Stimulated activated CD4-positive, alpha-beta T cell treated with anti-CD3 and anti-CD28 coated beads, Interleukin-4, amount 100 ng/mL, for 1 hour (primary cell): ENCODE measurements around the gene SLC25A23.
"Not testable (repeated sequence)": the region's sequence is repeated elsewhere in the genome, so short reads cannot be mapped to it uniquely, and the experiment has no call there.

Experiments used
- DNase-seq: peaks from one replicate; pipeline ENCODE4 v3.0.0-alpha.2; 2020

The SLC25A23 gene

DNA sequence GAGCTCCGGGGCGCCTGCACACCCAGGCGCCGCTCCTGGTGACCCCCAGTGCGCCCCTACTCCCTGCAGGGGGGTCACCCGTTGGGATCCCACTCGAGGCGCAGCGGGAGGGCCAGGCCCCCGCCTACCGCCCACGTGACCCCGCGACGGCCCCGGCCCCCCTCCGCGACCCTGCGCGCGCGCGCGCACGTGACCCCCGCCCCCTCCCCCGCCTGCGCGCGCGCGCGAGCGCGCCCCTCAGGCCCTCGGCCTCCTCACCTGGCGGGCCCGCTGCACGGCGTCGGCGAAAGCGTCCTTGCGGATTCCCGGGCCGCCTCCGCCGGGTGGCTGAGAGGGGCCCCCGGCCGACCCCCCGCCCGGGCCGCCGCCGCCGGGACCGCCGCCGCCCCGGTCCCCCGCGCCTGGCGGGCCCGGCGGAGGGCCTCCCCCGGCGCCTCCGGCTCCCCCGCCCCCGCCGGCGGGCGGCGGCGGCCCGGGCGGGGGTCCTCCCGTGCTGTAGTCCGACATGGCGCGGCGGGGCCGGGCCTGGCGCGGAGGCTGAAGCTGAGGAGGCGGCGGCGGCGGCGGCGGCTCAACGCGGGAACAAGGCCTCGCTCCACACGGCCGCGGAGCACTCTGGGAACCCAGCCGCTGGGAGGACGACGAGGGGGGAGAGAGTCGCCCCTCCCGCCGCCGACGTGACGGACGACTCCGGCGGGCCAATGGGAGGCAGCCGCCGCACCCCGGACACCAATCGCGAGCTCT is 35.2 kb downstream of the SLC25A23 start, which contains the start of gene KHSRP:
KHSRP (minus strand) TSS at position 617 of the 744 bp plus-strand sequence; CDS start at position 507, 110 bp downstream.
- DNase-seq: peak; percentile 59

DNA sequence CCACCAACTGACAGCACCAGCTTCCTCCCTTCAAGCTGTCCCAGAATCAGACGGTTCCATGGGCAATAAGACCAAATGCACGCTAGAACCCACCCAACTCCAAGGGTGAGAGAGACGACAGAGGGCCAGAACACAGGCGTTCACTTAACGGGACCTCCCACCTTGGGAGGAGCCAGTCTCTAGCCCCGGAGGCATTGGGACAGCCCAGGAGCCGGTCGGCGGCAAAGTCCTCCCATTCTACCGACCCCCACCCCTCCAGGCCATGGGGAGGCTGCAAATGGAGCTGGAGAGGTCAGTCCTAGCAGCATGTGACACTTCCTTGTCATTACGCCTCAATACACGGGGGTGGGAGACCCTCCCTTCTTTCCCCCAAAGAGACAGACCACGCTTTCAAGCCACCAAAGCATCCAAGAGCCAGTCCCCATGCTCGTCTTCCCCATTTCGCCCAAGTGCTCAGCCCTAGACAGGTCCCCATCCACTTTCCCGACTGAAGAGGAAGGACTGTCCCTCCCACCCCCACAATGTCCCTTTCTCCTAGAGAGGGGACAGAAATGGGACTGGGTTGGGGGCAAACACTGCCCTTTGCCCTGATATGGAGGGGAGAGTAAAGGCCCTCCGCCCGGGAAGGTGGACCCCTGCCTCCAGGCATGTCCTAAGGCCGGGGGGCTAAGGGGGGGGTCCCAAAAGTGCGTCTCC is 35.9 kb downstream of the SLC25A23 start:
- peak; percentile 39 for DNase-seq

DNA sequence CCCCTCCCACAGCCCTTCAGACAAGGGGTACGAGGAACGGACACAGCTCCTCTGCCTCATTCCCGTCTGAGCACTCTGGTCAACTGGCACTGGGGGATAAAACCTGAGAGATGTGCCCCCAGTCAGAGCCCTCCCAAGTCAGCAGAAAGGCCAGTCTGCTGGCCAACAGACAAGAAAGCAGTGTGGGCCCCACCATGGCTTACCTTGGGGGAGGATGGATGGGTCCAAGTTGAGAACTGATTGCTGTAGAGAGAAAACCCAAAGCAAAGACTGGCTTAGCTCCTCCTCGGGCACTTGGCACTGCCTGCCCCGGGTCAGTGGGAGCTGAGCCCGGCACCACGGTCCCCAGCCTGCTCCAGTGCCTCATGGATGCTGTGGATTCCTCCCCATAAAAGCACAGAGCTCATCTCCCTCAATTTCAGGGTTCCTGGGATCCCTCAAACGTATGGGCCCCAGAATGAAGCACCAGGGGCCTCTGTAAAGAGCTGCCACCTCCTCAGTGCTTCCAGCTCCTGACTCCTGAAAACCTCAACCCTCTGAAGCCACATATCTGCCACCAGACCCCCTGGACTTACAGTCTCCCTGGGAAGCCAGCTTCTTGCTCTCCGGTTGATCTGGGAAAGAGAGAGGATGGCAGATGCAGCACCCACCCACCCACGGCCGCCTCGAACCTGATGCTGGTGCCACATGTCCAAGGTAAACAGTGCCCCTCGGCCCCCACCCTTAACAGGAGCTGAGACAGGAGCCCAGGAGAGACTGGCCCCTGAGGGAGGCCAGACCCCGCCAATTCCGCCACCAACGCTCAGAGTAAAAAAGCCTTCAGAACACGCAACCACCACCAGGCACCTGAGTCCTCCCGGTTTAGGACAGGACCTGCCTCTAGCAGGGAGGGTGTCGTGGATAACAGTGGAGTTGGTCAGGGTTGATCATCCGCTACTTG is 38.2 kb downstream of the SLC25A23 start:
- no peak for DNase-seq

DNA sequence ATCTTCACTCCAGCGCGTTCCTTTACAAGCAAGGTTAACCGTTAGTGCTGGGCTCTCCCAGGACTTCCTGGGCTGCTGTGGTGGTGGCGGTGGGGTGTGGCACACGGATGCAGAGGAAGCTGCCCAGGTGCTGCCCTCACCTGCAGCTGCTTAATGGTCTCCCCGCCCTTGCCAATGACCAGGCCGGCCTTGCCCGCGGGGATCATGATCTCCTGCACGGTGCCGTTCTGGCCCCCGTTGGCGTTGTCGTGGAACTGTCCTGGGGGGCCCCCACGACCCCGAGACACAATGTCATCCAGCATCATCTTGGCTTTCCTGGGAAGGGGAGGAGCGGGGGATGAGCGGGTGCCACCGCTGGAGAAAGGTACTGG is 41.0 kb downstream of the SLC25A23 start:
- no peak for DNase-seq

DNA sequence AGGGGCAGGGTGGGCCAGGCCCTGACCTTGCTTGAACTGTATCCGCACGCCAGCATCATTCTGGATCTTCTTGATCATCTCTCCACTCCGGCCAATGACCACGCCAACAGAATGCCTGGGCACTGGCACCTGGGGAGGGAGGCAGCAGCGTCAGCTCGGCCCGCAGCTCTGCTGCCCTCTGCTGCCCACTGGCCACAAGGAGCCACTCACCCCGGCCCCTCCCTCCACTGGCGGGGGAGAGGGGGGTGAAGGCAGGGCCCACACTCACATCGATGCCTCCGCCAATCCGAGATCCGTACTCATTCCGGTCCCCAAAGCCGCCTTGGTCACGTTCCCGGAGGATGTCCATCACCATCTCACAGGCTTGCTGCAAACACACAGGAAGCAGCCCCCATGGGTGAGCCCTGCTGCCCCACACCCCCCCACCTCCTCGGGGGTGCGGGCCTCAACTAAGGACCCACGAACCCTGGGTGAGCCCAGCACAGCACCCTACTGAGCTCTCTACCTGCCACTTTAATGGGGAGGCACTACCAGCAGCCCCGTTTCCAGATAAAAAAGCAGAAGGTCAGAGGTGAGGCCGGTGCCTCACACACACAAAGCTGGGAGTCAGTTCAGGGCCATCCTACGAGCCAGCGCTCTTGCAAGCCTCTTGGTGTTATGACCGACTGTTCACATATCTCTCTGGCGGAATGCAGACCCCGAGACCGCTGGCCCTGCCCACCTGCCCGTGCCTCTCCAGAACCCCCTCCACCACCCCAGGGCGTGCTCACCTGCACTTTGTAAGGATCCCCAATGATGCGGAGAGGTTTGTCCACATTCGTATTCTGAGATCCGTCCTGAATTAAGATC is 41.7 kb downstream of the SLC25A23 start:
- DNase-seq: no peak

DNA sequence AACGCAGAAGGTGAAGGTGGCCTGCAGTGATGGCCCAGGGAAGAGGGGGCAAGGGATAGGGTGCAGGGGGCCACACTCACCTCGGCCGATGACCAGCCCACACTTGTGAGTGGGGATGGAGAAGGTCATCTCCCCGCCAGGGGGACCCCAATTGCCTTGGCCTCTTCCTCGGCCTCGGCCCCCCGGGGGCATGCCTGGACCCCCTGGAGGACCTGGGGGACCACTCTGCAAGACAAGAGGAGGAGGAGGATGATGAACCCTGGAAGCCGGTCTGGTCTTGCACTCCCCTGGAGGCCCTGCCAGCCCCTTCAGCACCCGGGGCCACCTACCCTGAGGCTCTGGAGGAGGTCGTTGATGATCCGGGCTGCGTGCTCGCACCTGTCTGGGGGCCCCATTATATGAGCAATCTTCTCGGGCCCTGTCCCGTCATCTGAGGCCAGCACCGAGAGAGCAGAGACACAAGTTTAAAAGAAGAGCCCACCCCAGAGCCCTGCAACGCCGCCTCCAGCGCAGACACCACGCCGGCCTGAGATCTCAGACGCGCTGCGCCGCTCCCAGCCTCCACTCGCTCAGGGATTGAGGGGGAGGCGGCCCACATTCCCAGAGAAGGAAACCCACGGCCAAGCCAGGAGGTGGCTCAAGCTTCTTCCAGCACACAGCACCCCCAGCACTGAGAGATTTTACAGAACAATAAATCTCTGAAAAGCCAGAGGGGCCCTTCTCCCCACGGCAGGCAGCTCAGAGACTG is 42.8 kb downstream of the SLC25A23 start:
- no peak for DNase-seq

DNA sequence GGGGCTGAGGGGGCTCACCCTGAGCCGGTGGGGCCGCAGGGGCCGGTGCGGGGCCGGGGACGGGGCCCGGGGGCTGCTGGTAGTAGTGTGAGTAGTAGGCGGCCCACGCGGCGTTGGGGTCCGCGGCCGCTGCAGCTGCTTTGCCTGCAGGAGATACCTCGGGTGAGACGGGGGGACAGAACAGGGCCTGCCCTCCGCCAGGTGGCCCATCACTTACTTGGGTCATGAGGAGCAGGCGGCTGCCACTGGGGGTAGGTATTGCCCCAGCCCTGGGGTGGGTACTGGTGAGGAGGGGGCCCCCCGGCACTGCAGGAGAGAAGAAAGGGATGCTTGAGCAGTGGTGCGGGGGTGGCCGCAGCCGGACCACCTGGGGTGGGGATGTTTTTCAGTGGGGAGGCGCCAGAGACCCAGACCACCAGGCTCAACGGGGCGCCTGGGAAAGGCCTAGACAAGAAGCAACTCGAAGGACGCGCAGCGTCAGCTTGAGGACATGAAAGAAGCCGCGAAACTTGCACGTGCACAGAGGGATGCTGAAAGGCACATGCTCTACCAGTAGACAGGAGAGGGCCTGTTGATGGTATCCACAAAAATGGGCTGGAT is 43.9 kb downstream of the SLC25A23 start:
- DNase-seq: no peak

DNA sequence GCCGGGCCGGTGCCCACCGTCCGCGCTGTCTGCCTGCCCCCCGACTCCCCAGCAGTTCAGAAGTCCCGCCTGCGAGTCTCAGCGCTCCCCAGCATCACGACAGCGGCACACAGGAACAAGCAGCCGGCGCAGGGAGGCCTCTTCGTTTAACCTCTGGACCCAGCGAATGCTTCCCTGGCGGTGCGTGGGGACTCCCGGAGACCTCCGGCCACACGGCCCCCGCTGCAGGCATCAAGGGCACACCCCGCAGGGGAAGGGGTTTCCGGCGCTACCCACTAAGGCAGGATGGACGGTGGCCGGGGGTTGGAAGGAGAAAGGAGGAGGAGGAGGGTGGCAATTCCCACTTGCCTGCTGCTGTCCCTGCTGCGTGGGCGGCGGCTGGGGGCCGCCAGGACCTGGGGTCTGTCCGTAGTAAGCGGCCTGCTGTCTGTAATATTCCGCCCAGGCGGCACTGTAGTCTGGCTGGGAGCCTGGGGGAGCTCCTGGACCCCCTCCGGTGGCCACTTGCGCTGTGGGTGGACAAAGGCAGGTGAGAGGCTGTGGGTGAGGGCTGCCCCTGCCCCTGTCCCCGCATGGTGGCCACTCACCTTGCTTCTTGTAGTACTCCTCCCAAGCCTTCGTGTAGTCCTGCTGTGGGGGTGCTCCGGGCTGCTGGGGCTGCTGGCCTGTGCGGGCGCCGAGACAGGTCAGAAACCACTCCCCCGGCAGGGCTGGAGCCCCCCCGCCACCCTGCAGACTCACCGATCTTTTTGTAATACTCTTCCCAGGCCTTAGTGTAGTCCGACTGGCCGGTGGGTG is 44.6 kb downstream of the SLC25A23 start:
- no peak for DNase-seq

DNA sequence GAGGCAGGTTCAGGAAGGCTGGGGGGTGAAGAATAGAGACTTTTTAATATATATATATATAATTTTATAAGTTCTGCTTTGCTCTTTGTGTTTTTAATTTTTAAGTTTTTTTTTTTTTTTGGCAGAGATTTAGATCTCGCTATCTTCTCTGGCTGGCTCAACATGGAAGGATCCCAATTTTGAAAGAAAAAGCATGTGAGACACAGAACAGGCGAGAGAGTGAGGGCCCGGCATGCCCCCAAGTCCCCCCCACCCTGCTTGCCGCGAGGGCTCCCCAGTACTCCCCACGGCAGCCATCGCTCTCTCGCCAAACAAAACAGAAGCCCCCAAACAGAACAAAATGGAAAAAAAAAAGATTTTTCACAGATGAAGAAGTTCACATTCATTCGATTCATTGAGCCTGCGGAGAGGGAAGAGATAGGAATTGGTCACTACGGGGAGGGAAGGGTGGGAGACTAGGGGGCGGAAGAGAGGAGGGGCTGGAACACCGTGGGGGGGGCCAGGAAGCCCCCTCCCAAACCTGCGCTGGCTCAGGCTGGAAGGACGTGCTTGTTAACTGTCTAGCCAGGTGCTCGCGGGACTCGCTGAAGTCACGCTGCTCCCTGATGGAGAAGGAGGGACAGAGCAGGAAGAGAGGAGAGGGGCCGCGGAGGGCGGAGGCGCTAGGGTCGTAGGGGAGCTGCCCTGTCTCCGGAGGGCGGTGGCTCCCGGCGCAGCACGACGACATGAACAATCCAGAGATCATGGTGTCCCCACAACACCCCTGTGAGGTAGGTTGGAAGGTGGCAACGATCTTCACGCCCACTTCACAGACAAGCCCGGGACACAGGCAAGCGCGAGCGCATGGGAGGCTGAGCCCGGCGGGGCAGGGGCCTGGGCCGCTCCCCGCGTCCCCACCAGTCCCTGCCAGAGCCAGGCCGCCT is 45.6 kb downstream of the SLC25A23 start:
- DNase-seq: no peak

DNA sequence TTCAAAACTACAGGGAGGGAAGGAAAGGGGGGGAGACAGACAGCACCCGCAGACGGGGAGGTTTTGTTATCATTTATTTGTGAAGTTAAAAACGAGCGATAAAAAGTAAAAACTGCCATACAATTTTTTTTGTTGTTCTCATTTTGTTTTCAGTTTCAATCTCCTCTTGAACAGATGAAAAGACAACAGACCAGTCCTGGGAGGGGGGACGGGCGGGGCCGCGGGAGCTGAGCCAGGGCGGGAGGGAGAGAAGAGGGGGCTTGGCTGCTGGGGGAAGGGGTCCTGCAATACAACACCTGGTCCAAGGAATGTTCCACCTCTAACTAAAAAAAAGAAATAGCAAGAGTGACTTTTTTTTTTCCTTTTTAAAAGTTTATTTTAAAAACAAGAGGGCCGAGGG is 46.3 kb downstream of the SLC25A23 start:
- no peak for DNase-seq

DNA sequence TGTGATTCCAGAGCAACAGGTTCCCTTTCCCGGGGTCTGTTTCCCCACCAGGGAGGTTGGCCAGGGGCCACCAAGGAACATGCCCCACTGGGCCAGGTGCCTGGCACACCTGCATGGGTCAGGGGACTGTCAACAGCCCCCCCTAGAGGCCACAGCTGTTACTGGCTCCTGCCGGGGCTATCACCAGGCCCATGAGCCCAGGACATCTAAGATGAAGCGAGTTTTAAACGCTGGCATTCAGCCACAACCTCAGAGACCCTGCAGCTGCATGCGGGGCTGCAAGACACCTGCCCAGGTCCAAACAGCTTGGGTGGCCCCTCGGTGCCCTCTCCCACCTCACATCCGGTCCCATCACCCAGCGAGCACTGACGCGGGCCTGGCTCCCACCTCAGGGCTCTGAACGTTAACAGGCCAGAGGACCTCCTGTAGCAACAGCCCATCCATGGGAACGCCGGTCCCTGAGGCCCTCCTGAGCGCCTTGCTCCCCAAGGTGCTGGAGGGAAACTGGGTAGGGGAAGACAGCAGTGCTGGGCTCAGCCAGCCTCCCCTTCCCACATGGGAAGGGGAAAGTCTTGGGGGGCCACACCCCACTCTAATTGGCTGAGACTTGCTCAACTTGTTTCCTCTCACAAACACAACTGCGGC is 47.0 kb downstream of the SLC25A23 start:
- peak; percentile 57 for DNase-seq

DNA sequence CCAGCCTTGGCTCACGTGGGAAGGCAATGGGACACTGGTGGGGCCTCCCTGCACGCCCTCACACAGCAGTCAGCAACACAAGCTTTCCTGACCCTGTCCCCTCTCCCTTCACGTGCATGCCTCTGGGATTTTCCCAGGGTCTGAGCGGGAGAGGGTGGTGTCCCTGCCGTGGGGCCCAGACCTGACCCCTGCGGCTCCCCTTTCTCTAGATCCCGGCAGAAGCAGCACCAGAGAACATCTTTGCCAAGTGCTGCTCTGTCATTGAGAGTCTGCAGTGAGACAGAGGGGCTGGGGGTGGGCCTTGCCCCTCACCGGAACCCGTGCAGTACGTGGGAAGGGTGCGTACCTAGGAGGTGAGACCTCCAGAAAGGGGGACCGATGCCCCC is 47.5 kb downstream of the SLC25A23 start:
- DNase-seq: no peak

DNA sequence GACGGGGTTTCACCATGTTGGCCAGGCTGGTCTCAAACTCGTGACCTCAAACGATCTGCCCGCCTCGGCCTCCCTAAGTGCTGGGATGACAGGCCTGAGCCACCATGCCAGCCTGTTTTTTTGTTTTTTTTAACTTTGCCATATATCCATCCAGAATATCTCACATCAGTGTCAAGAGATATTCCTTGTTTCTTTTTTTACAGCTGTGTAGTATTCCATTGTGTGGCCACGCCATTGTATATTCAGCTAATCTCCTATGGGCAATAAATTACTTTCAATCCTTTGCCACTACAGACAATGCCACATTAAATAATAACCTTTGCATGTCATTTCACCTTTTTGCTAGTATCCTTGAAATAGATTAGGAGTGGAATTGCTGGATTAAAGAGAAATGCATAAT is 50.2 kb downstream of the SLC25A23 start:
- no peak for DNase-seq

DNA sequence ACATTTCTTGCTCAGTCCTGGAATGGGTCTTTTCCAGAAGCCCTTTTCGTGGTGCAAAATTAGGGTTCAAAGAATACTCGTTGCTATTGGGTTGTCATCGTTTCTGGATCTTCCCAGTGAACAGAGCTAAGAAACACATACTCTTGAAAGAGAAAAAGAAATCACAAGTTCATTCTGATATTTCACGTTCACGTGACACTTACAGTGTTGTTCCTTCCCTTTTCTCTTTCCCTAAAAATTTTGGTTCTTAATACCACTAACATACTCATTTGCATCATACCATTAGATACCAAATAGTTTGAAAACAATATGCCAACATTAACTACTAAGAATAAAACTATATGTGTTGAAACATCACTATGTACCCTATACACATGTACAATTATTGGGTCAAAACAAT is 53.2 kb downstream of the SLC25A23 start:
- no peak for DNase-seq

DNA sequence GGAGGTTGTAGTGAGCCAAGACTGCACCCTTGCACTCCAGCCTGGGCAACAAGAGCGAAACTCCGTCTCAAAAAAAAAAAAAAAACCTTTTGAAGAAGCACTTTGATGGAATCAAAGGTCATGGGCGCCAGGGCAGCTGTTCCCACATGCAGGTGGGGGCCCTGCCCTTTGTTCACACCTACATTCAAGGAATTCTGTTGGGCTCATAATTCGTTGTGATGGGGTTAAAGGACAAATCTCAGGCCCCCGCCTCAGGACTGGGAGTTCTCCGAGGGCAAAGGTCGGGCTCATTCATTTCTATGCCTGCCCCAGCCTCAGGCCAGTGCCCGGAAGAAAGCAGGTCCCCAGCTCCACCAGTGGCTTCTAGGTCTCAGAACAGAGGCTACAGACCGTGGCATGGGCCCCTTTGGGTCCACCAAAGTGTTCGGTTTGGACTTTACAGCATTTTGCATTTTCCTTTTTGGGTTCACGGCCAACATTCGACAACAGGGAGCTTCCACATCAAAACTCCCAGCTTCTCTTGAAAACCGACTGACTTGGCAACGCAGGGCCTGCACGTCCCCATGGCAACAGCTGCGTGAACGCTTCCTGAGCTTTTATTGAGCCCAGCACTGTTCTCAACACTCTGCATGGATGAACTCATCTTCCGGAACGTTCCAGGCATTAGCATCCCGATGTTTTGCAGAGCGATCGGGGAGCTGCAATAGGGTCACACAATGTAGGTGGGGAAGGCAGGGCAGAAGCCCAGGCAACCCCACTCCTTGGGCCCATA is 56.6 kb downstream of the SLC25A23 start:
- DNase-seq: no peak

DNA sequence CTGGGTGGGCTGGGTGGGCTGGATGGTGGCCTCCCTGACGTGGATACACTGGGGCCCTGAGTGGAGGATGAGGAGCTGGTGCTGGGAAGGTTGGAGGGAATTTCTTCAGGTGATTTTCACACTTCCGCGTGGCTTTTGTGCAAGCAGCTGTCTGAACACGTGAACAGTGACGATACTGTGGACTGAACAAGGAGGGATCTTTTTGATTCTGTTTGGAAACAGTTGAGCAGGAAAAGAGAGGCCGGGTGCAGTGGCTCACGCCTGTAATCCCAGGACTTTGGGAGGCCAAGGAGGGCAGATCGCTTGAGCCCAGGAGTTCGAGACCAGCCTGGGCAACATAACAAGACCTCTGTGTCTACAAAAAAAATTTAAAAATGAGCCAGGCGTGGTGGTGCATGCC is 57.5 kb downstream of the SLC25A23 start:
- no peak for DNase-seq

DNA sequence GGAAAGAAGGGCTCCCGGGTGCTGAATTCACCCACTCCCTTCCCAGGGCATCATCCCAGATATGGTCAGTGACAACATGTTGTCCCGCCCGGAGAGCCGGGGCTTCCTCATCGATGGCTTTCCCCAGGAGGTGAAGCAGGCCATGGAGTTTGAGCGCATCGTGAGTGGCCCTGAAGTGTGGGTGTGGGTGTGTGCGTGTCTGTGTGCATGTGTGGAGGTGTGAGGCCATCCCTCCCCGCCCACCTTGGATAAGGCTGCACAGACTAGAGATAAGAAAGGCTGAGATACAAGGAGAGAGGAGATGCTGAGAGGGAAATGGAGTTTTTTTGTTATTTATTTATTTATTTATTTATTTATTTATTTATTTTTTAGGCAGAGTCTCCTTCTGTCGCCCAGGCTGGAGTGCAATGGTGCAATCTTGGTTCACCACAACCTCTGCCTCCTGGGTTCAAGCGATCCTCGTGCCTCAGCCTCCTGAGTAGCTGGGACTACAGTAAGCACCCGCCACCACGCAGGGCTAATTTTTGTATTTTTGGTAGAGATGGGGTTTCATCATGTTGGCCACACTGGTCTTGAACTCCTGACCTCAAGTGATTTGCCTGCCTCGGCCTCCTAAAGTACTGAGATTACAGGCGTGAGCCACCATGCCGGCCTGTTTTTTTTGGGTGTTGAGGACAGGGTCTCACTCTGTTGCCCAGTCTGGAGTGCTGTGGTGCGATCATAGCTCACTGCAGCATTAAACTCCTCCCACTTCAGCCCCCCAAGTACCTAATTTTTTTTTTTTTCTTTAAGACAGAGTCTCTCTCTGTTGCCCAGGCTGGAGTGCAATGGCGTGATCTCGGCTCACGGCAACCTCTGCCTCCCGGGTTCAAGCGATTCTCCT is 59.3 kb downstream of the SLC25A23 start:
- DNase-seq: not testable (repeated sequence)
